ENCODE results near the gene TSKU. TPM values are rescaled to one million over a fixed set of nuclear protein-coding genes. Genes with fewer than 3 reads are reported as not detected.

The TSKU gene
- total RNA-seq, 6 experiments from 2014 or later, result 8.3 to 11.0 (median 10.1) TPM

DNA sequence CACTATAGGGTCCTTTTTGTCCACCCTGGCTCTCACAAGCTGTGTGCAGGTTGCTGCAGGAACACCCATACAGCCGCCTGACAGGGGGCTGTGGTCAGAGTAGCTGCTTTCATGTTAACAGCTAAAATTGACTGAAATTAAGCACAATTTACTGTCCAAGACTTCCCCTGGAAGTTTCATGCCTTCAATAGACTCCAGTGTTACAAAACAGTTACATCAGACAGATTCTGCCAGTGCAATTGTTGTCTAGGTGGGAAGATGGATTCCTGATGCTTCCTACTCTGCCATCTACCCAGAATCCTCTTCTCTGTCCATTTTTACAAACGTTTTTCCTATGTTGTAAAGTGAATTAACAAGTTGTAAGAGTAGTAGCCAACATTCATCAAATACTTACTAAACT is 5.3 kb upstream of the TSKU start:
- Mint-ChIP-seq H3K4me1 (ENCODE audit: low read depth) (peaks cover 11% of the 10 kb centered on the region), H3K4me3 (no peak overlapping the region), H3K27ac (no peak overlapping the region), H3K36me3 (ENCODE audit: low read depth) (peaks cover 31% of the 10 kb centered on the region), H3K27me3 (ENCODE audit: insufficient read depth) (peaks cover 30% of the 10 kb centered on the region), H3K9me3 (peaks cover 34% of the 10 kb centered on the region)
- DNase-seq, result no peak
- TF ChIP-seq, protein P1, sequence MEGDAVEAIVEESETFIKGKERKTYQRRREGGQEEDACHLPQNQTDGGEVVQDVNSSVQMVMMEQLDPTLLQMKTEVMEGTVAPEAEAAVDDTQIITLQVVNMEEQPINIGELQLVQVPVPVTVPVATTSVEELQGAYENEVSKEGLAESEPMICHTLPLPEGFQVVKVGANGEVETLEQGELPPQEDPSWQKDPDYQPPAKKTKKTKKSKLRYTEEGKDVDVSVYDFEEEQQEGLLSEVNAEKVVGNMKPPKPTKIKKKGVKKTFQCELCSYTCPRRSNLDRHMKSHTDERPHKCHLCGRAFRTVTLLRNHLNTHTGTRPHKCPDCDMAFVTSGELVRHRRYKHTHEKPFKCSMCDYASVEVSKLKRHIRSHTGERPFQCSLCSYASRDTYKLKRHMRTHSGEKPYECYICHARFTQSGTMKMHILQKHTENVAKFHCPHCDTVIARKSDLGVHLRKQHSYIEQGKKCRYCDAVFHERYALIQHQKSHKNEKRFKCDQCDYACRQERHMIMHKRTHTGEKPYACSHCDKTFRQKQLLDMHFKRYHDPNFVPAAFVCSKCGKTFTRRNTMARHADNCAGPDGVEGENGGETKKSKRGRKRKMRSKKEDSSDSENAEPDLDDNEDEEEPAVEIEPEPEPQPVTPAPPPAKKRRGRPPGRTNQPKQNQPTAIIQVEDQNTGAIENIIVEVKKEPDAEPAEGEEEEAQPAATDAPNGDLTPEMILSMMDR (IDR thresholded peaks at IDR 0.05), result no peak

DNA sequence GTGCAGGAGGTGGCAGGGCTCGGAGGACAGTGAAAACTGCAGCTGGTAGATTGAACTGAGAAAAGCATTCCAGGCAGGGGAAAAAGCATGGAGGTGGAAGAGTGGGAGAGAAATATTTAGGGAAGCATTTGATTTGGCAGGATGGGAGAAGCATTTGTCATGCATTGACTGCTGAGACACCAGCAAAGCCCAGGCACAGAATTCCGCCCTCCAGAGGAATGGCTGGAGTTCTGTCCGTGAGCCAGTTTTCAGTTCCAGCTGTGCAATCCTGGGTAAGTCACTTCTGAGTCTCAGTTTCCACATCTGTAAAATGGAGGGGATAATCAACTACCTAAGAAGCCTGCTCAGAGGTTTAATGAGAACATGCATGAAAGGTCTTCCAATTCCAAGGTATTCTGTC is 4.3 kb upstream of the TSKU start:
- DNase-seq, result no peak
- Mint-ChIP-seq H3K4me3 (no peak overlapping the region), H3K9me3 (peaks cover 34% of the 10 kb centered on the region), H3K27ac (no peak overlapping the region), H3K36me3 (ENCODE audit: low read depth) (peaks cover 31% of the 10 kb centered on the region), H3K4me1 (ENCODE audit: low read depth) (peaks cover 12% of the 10 kb centered on the region), H3K27me3 (ENCODE audit: insufficient read depth) (peaks cover 26% of the 10 kb centered on the region)
- TF ChIP-seq, protein P1 (IDR thresholded peaks at IDR 0.05), result no peak

DNA sequence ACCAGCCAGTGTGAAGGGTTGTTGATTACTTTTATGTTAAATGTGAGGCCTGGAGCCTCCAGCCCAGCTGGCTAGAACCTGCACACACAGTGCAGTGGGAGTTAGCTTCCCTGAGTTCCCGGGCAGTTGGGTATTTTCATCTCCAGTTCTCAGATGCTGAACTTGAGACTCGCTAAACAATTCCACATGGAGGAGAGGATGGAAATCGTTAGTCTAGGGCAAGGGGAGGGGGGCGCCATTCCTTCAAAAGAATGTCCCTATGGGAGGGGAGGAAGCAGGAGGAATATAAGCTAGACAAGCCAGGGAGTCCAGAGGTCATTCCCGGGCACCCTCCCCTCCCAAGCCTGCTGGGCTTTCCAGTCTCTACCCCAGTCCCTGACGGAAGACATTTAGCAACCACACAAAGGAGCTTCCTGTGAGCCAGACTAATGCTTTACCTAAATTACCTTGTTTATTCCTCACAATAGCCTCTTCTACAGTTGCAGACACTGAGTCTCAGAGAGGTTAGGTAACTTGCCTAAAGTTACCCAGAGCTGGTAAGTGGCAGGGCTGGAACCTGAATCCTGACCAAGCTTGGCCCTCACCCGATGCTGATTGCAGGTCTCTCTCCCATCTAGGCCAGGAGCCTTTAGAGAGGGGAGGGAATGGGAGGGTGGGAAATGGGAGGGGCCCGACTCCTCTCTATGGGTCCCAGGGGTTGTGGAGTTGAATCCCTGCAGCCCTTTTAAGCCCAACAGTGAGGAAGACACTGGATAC is 1.9 kb upstream of the TSKU start:
- Mint-ChIP-seq H3K27ac (no peak overlapping the region), H3K27me3 (ENCODE audit: insufficient read depth) (peaks cover 29% of the 10 kb centered on the region), H3K36me3 (ENCODE audit: low read depth) (peaks cover 14% of the 10 kb centered on the region), H3K4me1 (ENCODE audit: low read depth) (peaks cover 22% of the 10 kb centered on the region), H3K9me3 (peaks cover 15% of the 10 kb centered on the region), H3K4me3 (no peak overlapping the region)
- no peak for DNase-seq
- TF ChIP-seq, protein P1 (IDR thresholded peaks at IDR 0.05), result no peak

GRCh38 chr11:76781807-76782530 is 1.2 kb upstream of the TSKU start:
- Mint-ChIP-seq H3K27me3 (ENCODE audit: insufficient read depth) (peaks cover 28% of the 10 kb centered on the region), H3K27ac (no peak overlapping the region), H3K4me3 (peak overlapping the region; percentile 88), H3K36me3 (ENCODE audit: low read depth) (peaks cover 7% of the 10 kb centered on the region), H3K9me3 (peaks cover 8% of the 10 kb centered on the region), H3K4me1 (ENCODE audit: low read depth) (peaks cover 22% of the 10 kb centered on the region)
- DNase-seq, result no peak
- TF ChIP-seq, protein P1 (IDR thresholded peaks at IDR 0.05), result no peak

GRCh38 chr11:76782531-76783293 is 444 bp upstream of the TSKU start:
- Mint-ChIP-seq H3K4me3 (peak overlapping the region; percentile 88), H3K9me3 (peaks cover under 1% of the 10 kb centered on the region; the same call in 1 of the 2 replicates), H3K27ac (peak overlapping the region; percentile 68), H3K4me1 (ENCODE audit: low read depth) (peaks cover 26% of the 10 kb centered on the region), H3K36me3 (ENCODE audit: low read depth) (no peaks in the 10 kb centered on the region; the same call in 1 of the 2 replicates), H3K27me3 (ENCODE audit: insufficient read depth) (peaks cover 21% of the 10 kb centered on the region)
- TF ChIP-seq, protein P1 (IDR thresholded peaks at IDR 0.05), result peak; percentile 19; the same call in 1 of the 2 replicates
- DNase-seq, result peak; percentile 87

Measured in HFFc6 (cell line).